HepG2 (cell line): Measurements from ENCODE around the gene MAS1L. TPM values are rescaled to one million over a fixed set of nuclear protein-coding genes. Genes with fewer than 3 reads are reported as not detected.

Experiments
- ATAC-seq: fragments of 200-7000 bp; cut with Tn5 transposase; 3 replicates; pipeline ENCODE4 v1.9.1; 2020; ENCODE audit warnings: mild to moderate bottlenecking, moderate library complexity
- BruUV-seq: library from RNA; stranded (reverse); fragments of 400-500 nt; replicated peaks from 2 replicates; lab custom pipeline; 2021; lab: Mats Ljungman, UMichigan
- CTCF ChIA-PET: fragments of 300-600 bp; formaldehyde crosslinking; extraction: SDS; loops from one replicate; lab custom pipeline; 2021; ENCODE audit warnings: low total read pairs, inconsistent platforms, low intra/inter-chr PET ratio; lab: Yijun Ruan, JAX
- POLR2A ChIA-PET: fragments of 350-600 bp; sonication (Branson Sonifier 250); formaldehyde crosslinking; loops from one replicate; lab custom pipeline; 2020; ENCODE audit warnings: antibody characterized with exemption, inconsistent platforms; lab: Yijun Ruan, JAX
- DNase-seq: peaks from one replicate; pipeline ENCODE4 v3.0.0-alpha.2; 2015; ENCODE audit warnings: low spot score
- FAIRE-seq: peaks from 3 replicates; lab custom pipeline; 2011; peaks lifted over from hg19 to GRCh38; lab: Jason Lieb, UNC
- H2AFZ ChIP-seq: one replicate; pipeline ENCODE4 v1.6.1; 2011; ENCODE audit warnings: low read length, inconsistent platforms
- H3K27ac ChIP-seq: fragments of 300-600 bp; 3 replicates; pipeline ENCODE4 v1.8.0; 2011; ENCODE audit warnings: mixed run types, mild to moderate bottlenecking, mixed read lengths, low read length, inconsistent platforms; ENCODE audit not compliant: insufficient read depth; ENCODE audit errors: extremely low read length
- H3K27me3 ChIP-seq, 2 experiments: fragments of 200-600 bp in 1 of 2; 2 replicates in 1 of 2; 3 replicates in 1 of 2; pipeline versions ENCODE4 v1.6.0 to v1.8.0; 2011; ENCODE audit warnings: low read length in 2 of 2, mild to moderate bottlenecking in 2 of 2, moderate library complexity in 2 of 2, inconsistent platforms in 1 of 2; ENCODE audit not compliant: insufficient read depth in 2 of 2, control insufficient read depth in 1 of 2
- H3K36me3 ChIP-seq, 2 experiments: fragments of 200-600 bp in 1 of 2; replicated peaks in 1 of 2; 2 replicates in 1 of 2; 3 replicates in 1 of 2; pipeline versions ENCODE4 v1.5.1 to v1.8.0; 2011; ENCODE audit warnings: low read length in 2 of 2, inconsistent platforms in 1 of 2; ENCODE audit not compliant: insufficient read depth in 2 of 2, control insufficient read depth in 1 of 2
- H3K4me1 ChIP-seq: 2 replicates; pipeline ENCODE4 v1.5.1; 2012; ENCODE audit warnings: low read length, inconsistent platforms; ENCODE audit not compliant: insufficient read depth
- H3K4me2 ChIP-seq: 2 replicates; pipeline ENCODE4 v1.6.0; 2011; ENCODE audit warnings: low read depth, low read length, inconsistent platforms
- H3K4me3 ChIP-seq, 3 experiments: fragments of 200-600 bp in 1 of 3; sonication (generic), shearing (Covaris generic) in 1 of 3; replicated peaks in 1 of 3; 2 replicates each; pipeline ENCODE4 v1.5.1; 2011 to 2016; ENCODE audit warnings: low read length in 3 of 3, inconsistent platforms in 2 of 3, low read depth in 2 of 3, mild to moderate bottlenecking in 2 of 3, control low read depth in 1 of 3, mixed read lengths in 1 of 3; ENCODE audit not compliant: insufficient read depth in 1 of 3
- H3K79me2 ChIP-seq: one replicate; pipeline ENCODE4 v1.6.1; 2011; ENCODE audit warnings: low read length, inconsistent platforms; ENCODE audit not compliant: insufficient read depth
- H3K9ac ChIP-seq: 2 replicates; pipeline ENCODE4 v1.6.0; 2011; ENCODE audit warnings: mild to moderate bottlenecking, low read depth, low read length, inconsistent platforms; ENCODE audit not compliant: insufficient read depth
- H3K9me3 ChIP-seq: 2 replicates; pipeline ENCODE4 v1.5.1; 2012; ENCODE audit warnings: mild to moderate bottlenecking, low read length
- H4K20me1 ChIP-seq: 2 replicates; pipeline ENCODE4 v1.6.0; 2011; ENCODE audit warnings: inconsistent platforms, mild to moderate bottlenecking, low read length, moderate library complexity; ENCODE audit not compliant: insufficient read depth
- ARNTL ChIP-seq: sonication (generic); formaldehyde crosslinking; IDR thresholded peaks from 2 replicates; pipeline ENCODE4 v1.4.0; 2020; ENCODE audit warnings: mild to moderate bottlenecking, missing genetic modification reagents
- CC2D1A ChIP-seq: sonication (generic); formaldehyde crosslinking; IDR thresholded peaks from 2 replicates; pipeline ENCODE4 v1.8.1; 2023; ENCODE audit warnings: mild to moderate bottlenecking, missing genetic modification reagents
- FOXM1 ChIP-seq: sonication (generic); formaldehyde crosslinking; IDR thresholded peaks from 2 replicates; pipeline ENCODE4 v1.5.0; 2020; ENCODE audit warnings: missing genetic modification reagents
- HOXA9 ChIP-seq: sonication (generic); formaldehyde crosslinking; IDR thresholded peaks from 2 replicates; pipeline ENCODE4 v1.8.1; 2022; ENCODE audit warnings: missing genetic modification reagents, mild to moderate bottlenecking, moderate library complexity, borderline replicate concordance
- KDM4B ChIP-seq: sonication (generic); formaldehyde crosslinking; IDR thresholded peaks from 2 replicates; pipeline ENCODE4 v1.4.0; 2020; ENCODE audit warnings: missing genetic modification reagents
- RFX1 ChIP-seq: fragments of 450-650 bp; IDR thresholded peaks from 2 replicates; pipeline ENCODE4 v1.6.1; 2017
- SNRNP70 ChIP-seq: fragments of 200-400 bp; formaldehyde crosslinking; IDR thresholded peaks from 2 replicates; pipeline ENCODE4 v1.6.1; 2017; ENCODE audit warnings: mild to moderate bottlenecking, low read depth, low read length, moderate library complexity
- SPEN ChIP-seq: sonication (generic); formaldehyde crosslinking; IDR thresholded peaks from 2 replicates; pipeline ENCODE4 v1.5.1; 2020; ENCODE audit warnings: low read depth, mild to moderate bottlenecking, missing genetic modification reagents
- ZNF160 ChIP-seq: sonication (generic); formaldehyde crosslinking; IDR thresholded peaks from 2 replicates; pipeline ENCODE4 v1.8.0; 2022; ENCODE audit warnings: mild to moderate bottlenecking, inconsistent platforms, missing genetic modification reagents
- ZNF362 ChIP-seq: sonication (generic); formaldehyde crosslinking; IDR thresholded peaks from 2 replicates; pipeline ENCODE4 v1.4.0; 2020; ENCODE audit warnings: missing genetic modification reagents, mild to moderate bottlenecking, borderline replicate concordance
- ZNF451 ChIP-seq: sonication (generic); formaldehyde crosslinking; IDR thresholded peaks from 2 replicates; pipeline ENCODE4 v1.5.0; 2020; ENCODE audit warnings: mild to moderate bottlenecking, missing genetic modification reagents
- ZNF562 ChIP-seq: sonication (generic); formaldehyde crosslinking; IDR thresholded peaks from 2 replicates; pipeline ENCODE4 v1.8.0; 2022; ENCODE audit warnings: missing genetic modification reagents, borderline replicate concordance
- ZNF773 ChIP-seq: sonication (generic); formaldehyde crosslinking; IDR thresholded peaks from 2 replicates; pipeline ENCODE4 v1.4.0; 2020; ENCODE audit warnings: missing genetic modification reagents, borderline replicate concordance
- WGBS: methylation state at CpG from one replicate; pipeline ENCODE4 v1.1.6; 2017; ENCODE audit warnings: low lambda C conversion rate; 5-methylcytosine and 5-hydroxymethylcytosine counted together
- in situ Hi-C: cut with HindIII; loops from 2 replicates; pipeline ENCODE4 v1.10.0; 2017; ENCODE audit warnings: low pct_unique_long_range_greater_than_20kb; ENCODE audit not compliant: extremely low pct_ligation_motif_present
- intact Hi-C: fragments of 100-400 bp; cut with micrococcal nuclease; formaldehyde crosslinking; loops from one replicate; pipeline ENCODE4 v1.10.0; 2022; ENCODE audit not compliant: unreplicated experiment
- polyA plus RNA-seq, 8 experiments: library from polyadenylated mRNA; depleted of rRNA in 3 of 8; stranded (reverse) in 7 of 8; unstranded in 1 of 8; fragments of >200 nt; fragmentation: Illumina TruSeq in 4 of 8; extraction: Trizol in 4 of 8; gene quantifications; 2 replicates each; pipeline versions ENCODE4 v1.2.1 to v1.2.3, GENCODE V29; 2011 to 2016; ENCODE audit warnings: low read depth in 4 of 8, missing spikeins in 1 of 8, mixed read lengths in 1 of 8; ENCODE audit not compliant: insufficient read depth in 1 of 8
- total RNA-seq, 5 experiments: library from RNA; depleted of rRNA; stranded (reverse); fragments of >200 nt; fragmentation: Illumina TruSeq; extraction: Trizol; gene quantifications; 2 replicates each; pipeline ENCODE4 v1.2.3, GENCODE V29; 2016; ENCODE audit warnings: low read depth in 1 of 5

MAS1L gene
- total and polyA plus RNA-seq, 2 of the 13 experiments (the other 11 are each of a cell fraction or from before 2014, with no cell fraction given), result not detected

DNA sequence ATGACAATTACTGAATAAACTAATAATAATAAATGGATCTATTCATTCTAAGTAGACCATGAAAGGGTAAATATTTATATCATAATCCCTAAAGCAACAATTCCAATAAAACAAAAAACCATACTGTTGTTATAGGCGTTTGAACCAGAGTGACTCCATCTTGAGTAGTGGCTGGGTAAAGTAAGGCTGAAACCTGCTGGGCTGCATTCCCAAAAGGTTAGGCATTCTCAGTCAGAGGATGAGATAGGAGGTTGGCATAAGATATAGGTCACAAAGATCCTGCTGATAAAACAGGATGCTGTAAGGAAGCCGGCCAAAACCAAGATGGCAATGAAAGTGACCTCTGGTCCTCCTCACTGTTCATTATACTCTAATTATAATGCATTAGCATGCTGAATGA lies 22.5 kb downstream of the MAS1L start:
- no peaks in the 10 kb centered on the region for H3K79me2 ChIP-seq
- CTCF ChIA-PET, result no interaction called here
- H3K4me3 ChIP-seq, result no peak overlapping the region
- intact Hi-C loops (no loop called here), in situ Hi-C loops (no loop called here)
- BruUV-seq, result no TSS peak
- H3K27me3 ChIP-seq, result no peaks in the 10 kb centered on the region; a peak in 1 of 5 replicates
- ATAC-seq, result no peak
- H3K9ac ChIP-seq, result no peak overlapping the region
- H3K27ac ChIP-seq, result no peak overlapping the region
- POLR2A ChIA-PET, result no interaction called here
- no peaks in the 10 kb centered on the region for H3K9me3 ChIP-seq
- no peaks in the 10 kb centered on the region for H4K20me1 ChIP-seq
- H3K4me1 ChIP-seq, result no peaks in the 10 kb centered on the region
- no peak for FAIRE-seq
- 0% methylated on average over 2 of the region's 2 CpGs for WGBS
- DNase-seq, result no peak
- TF ChIP-seq SNRNP70, result no peak
- TF ChIP-seq ZNF362 (CRISPR knock-in tag), result no peak
- no peak for TF ChIP-seq HOXA9 (CRISPR knock-in tag)
- TF ChIP-seq CC2D1A (CRISPR knock-in tag), result no peak
- no peak for TF ChIP-seq ARNTL (CRISPR knock-in tag)
- TF ChIP-seq ZNF160 (CRISPR knock-in tag), result no peak
- no peak for TF ChIP-seq ZNF773 (CRISPR knock-in tag)
- TF ChIP-seq FOXM1, result no peak
- TF ChIP-seq KDM4B (CRISPR knock-in tag), result no peak
- no peak for TF ChIP-seq SPEN
- no peak for TF ChIP-seq ZNF562 (CRISPR knock-in tag)
- TF ChIP-seq ZNF451 (CRISPR knock-in tag), result no peak
- TF ChIP-seq RFX1, result no peak
- TF ChIP-seq, all 625 proteins: peak for 0
- H2AFZ ChIP-seq, result no peak overlapping the region
- H3K36me3 ChIP-seq, result no peaks in the 10 kb centered on the region
- no peak overlapping the region for H3K4me2 ChIP-seq
